GM18505 (cell line): ENCODE results near the gene GP1BA.
A peak's percentile ranks its signal among the peaks of the same experiment; 100 is the strongest.

Experiments used
- ATAC-seq: cut with Tn5 transposase; IDR thresholded peaks from one replicate; pipeline ENCODE4 v1.9.1; 2021; ENCODE audit not compliant: unreplicated experiment
- POLR2A ChIP-seq: IDR thresholded peaks from 4 replicates; pipeline ENCODE4 v1.6.1; 2011; ENCODE audit warnings: borderline replicate concordance; ENCODE audit not compliant: insufficient read depth, insufficient read length; ENCODE audit errors: extremely low read depth

The GP1BA gene

GRCh38 chr17:4937553-4937952, 5.5 kb downstream of the GP1BA start:
- TF ChIP-seq POLR2A, result no peak
- no peak for ATAC-seq

GRCh38 chr17:4938069-4938491, 6.0 kb downstream of the GP1BA start:
- no peak for TF ChIP-seq POLR2A
- no peak for ATAC-seq

- no peak for ATAC-seq
- TF ChIP-seq POLR2A, result no peak
Observed at GRCh38 chr17:4938688-4939545, 6.8 kb downstream of the GP1BA start.

- no peak for TF ChIP-seq POLR2A
- ATAC-seq, result peak; percentile 12
Observed at GRCh38 chr17:4939546-4939795, 7.4 kb downstream of the GP1BA start.

- TF ChIP-seq POLR2A, result peak; percentile 90
- ATAC-seq, result peak; percentile 64
Observed at GRCh38 chr17:4939796-4940554, 7.9 kb downstream of the GP1BA start, which contains the start of the genes RNF167 and SLC25A11. Gene RNF167, plus strand, starts transcription at chr17:4940268. Its CDS starts 642 bp downstream, at chr17:4940910. Gene SLC25A11, minus strand, starts transcription at chr17:4940046. Its CDS starts 136 bp downstream, at chr17:4939910.

- TF ChIP-seq POLR2A, result no peak
- no peak for ATAC-seq
Observed at GRCh38 chr17:4940555-4941318, 8.7 kb downstream of the GP1BA start.

- no peak for ATAC-seq
- TF ChIP-seq POLR2A, result no peak
Observed at GRCh38 chr17:4941319-4941610, 9.2 kb downstream of the GP1BA start.

GRCh38 chr17:4942760-4943508, 10.9 kb downstream of the GP1BA start:
- ATAC-seq, result no peak
- TF ChIP-seq POLR2A, result no peak

- ATAC-seq, result no peak
Observed at GRCh38 chr17:4944163-4944553, 12.1 kb downstream of the GP1BA start.

GRCh38 chr17:4944554-4945175, 12.6 kb downstream of the GP1BA start:
- ATAC-seq, result no peak
- TF ChIP-seq POLR2A, result no peak

More at GRCh38 chr17:4944163-4944553, 12.1 kb downstream of the GP1BA start:
- peak; percentile 58 for TF ChIP-seq POLR2A

- TF ChIP-seq POLR2A, result peak; percentile 73
- no peak for ATAC-seq
Observed at GRCh38 chr17:4945176-4945943, 13.3 kb downstream of the GP1BA start.

- TF ChIP-seq POLR2A, result no peak
- no peak for ATAC-seq
Observed at GRCh38 chr17:4945944-4946280, 13.8 kb downstream of the GP1BA start.
